B cell (primary cell): ENCODE measurements around the gene MRPL54. TPM values are rescaled to one million over a fixed set of nuclear protein-coding genes. Genes with fewer than 3 reads are reported as not detected.

Experiments
- ATAC-seq: fragments of 200-7000 bp; cut with Tn5 transposase; one replicate; pipeline ENCODE4 v1.10.0; 2021; ENCODE audit warnings: low read depth, mild to moderate bottlenecking, moderate number of reproducible peaks, moderate library complexity
- CTCF ChIA-PET: fragments of 350-600 bp; sonication (Branson Sonifier 250); formaldehyde crosslinking; loops from one replicate; lab custom pipeline; 2021; ENCODE audit warnings: antibody characterized with exemption, inconsistent platforms; lab: Charles Lee
- POLR2A ChIA-PET: fragments of 350-600 bp; sonication (Branson Sonifier 250); formaldehyde crosslinking; loops from one replicate; lab custom pipeline; 2021; ENCODE audit warnings: antibody characterized with exemption; lab: Charles Lee
- DNase-seq: peaks from one replicate; pipeline ENCODE4 v3.0.0; 2013
- H2AFZ ChIP-seq: 2 replicates; pipeline ENCODE4 v1.6.1; 2012; ENCODE audit warnings: mild to moderate bottlenecking, low read depth, low read length; ENCODE audit not compliant: insufficient read depth, poor library complexity, severe bottlenecking
- H3K27ac ChIP-seq, 2 donors: 1 replicate in 1 of 2; 2 replicates in 1 of 2; pipeline ENCODE4 v1.5.1; 2012 to 2013; ENCODE audit warnings: low read length in 2 of 2, mild to moderate bottlenecking in 2 of 2, moderate library complexity in 1 of 2
- H3K27me3 ChIP-seq, 4 experiments: fragments of 200-600 bp in 1 of 4; sonication (generic) in 1 of 4; replicated peaks in 1 of 4; 1 replicate in 2 of 4; 2 replicates in 2 of 4; pipeline versions ENCODE4 v1.6.1 to v1.7.0; 2013 to 2016; ENCODE audit warnings: low read length in 3 of 4, mild to moderate bottlenecking in 2 of 4, mixed read lengths in 1 of 4, moderate library complexity in 1 of 4; ENCODE audit not compliant: insufficient read depth in 4 of 4, control insufficient read depth in 3 of 4; ENCODE audit errors: control extremely low read depth in 1 of 4
- H3K36me3 ChIP-seq, 2 experiments: replicated peaks in 1 of 2; 1 replicate in 1 of 2; 2 replicates in 1 of 2; pipeline versions ENCODE4 v1.6.1 to v1.7.1; 2013; ENCODE audit warnings: low read length in 1 of 2; ENCODE audit not compliant: insufficient read depth in 2 of 2, control insufficient read depth in 1 of 2; ENCODE audit errors: control extremely low read depth in 1 of 2, extremely low read depth in 1 of 2
- H3K4me1 ChIP-seq, 2 donors: fragments of 200-600 bp in 1 of 2; sonication (generic) in 1 of 2; 1 replicate in 1 of 2; 2 replicates in 1 of 2; pipeline versions ENCODE4 v1.5.1 to v1.6.1; 2013 to 2017; ENCODE audit warnings: low read length in 2 of 2; ENCODE audit not compliant: control insufficient read depth in 2 of 2, insufficient read depth in 2 of 2
- H3K4me2 ChIP-seq: replicated peaks from 2 replicates; pipeline ENCODE3; 2012; ENCODE audit warnings: mild to moderate bottlenecking, low read depth, low read length; ENCODE audit not compliant: poor library complexity, severe bottlenecking
- H3K4me3 ChIP-seq, 5 experiments: fragments of 200-600 bp in 1 of 5; sonication (generic) in 1 of 5; 1 replicate in 3 of 5; 2 replicates in 2 of 5; pipeline versions ENCODE4 v1.5.1 to v1.7.0; 2011 to 2016; ENCODE audit warnings: low read length in 4 of 5, mild to moderate bottlenecking in 4 of 5, low read depth in 2 of 5, control low read depth in 1 of 5, moderate library complexity in 1 of 5; ENCODE audit not compliant: insufficient read depth in 1 of 5; ENCODE audit errors: control extremely low read depth in 1 of 5, extremely low read depth in 1 of 5
- H3K79me2 ChIP-seq: fragments of 200-600 bp; sonication (generic); one replicate; pipeline ENCODE4 v1.6.0; 2016; ENCODE audit warnings: low read length; ENCODE audit not compliant: control insufficient read depth, insufficient read depth
- H3K9ac ChIP-seq: fragments of 200-600 bp; sonication (generic); 2 replicates; pipeline ENCODE4 v1.6.1; 2017; ENCODE audit warnings: mild to moderate bottlenecking, low read length, moderate library complexity
- H3K9me3 ChIP-seq, 3 donors: one replicate each; pipeline versions ENCODE4 v1.6.1 to v1.7.1; 2013; ENCODE audit warnings: low read length in 2 of 3; ENCODE audit not compliant: control insufficient read depth in 2 of 3, insufficient read depth in 1 of 3; ENCODE audit errors: control extremely low read depth in 1 of 3
- H4K20me1 ChIP-seq: 2 replicates; pipeline ENCODE4 v1.6.0; 2012; ENCODE audit warnings: mild to moderate bottlenecking, low read length; ENCODE audit not compliant: insufficient read depth, control insufficient read depth, poor library complexity, severe bottlenecking
- H3K27ac Mint-ChIP-seq: one replicate; pipeline ENCODE4 v1.8.0; 2021; ENCODE audit warnings: mixed read lengths
- H3K27me3 Mint-ChIP-seq: one replicate; pipeline ENCODE4 v1.8.0; 2021; ENCODE audit warnings: mixed read lengths
- H3K4me1 Mint-ChIP-seq: one replicate; pipeline ENCODE4 v1.8.0; 2021; ENCODE audit warnings: mixed read lengths
- H3K4me3 Mint-ChIP-seq: one replicate; pipeline ENCODE4 v1.8.0; 2021; ENCODE audit warnings: mixed read lengths
- H3K9me3 Mint-ChIP-seq: one replicate; pipeline ENCODE4 v1.8.0; 2022; ENCODE audit warnings: mixed read lengths; ENCODE audit not compliant: insufficient read depth
- CTCF ChIP-seq: fragments of 200-600 bp; IDR thresholded peaks from one replicate; pipeline ENCODE4 v1.8.0; 2022; ENCODE audit warnings: antibody characterized with exemption, mild to moderate bottlenecking
- EZH2 ChIP-seq: IDR thresholded peaks from 2 replicates; pipeline ENCODE4 v1.6.1; 2012; ENCODE audit warnings: borderline replicate concordance, low read depth, mild to moderate bottlenecking, moderate library complexity, low read length; ENCODE audit not compliant: insufficient read depth, poor library complexity, severe bottlenecking
- WGBS: methylation state at CpG from one replicate; pipeline ENCODE4 v1.1.5; 2013; ENCODE audit warnings: missing lambda C conversion rate; ENCODE audit not compliant: insufficient coverage; 5-methylcytosine and 5-hydroxymethylcytosine counted together
- intact Hi-C: fragments of 100-400 bp; cut with micrococcal nuclease; formaldehyde crosslinking; loops from one replicate; pipeline ENCODE4 v1.10.0; 2022
- polyA plus RNA-seq: library from polyadenylated mRNA; depleted of rRNA; stranded (reverse); fragments of >200 nt; gene quantifications from 2 replicates; pipeline ENCODE4 v1.2.3, GENCODE V29; 2012
- total RNA-seq, 2 donors: library from RNA; stranded (reverse); fragments of 120-200 nt in 1 of 2; gene quantifications; 1 replicate in 1 of 2; 2 replicates in 1 of 2; pipeline versions ENCODE4 v1.2.3 to v1.2.4, GENCODE V29; 2013 to 2022

MRPL54 gene
- total and polyA plus RNA-seq, 2 donors (not counting 1 experiment from before 2014, with no cell fraction given), result 54.3 to 75.1 TPM

- no peak for ATAC-seq
- H3K27me3 ChIP-seq, result no peaks in the 10 kb centered on the region
- 91% methylated on average over 1 of the region's 1 CpG for WGBS
- H3K27ac ChIP-seq, result no peak overlapping the region
- TF ChIP-seq CTCF (no peak), EZH2 (no peak)
- H3K4me1 ChIP-seq, result no peaks in the 10 kb centered on the region
- H3K4me2 ChIP-seq, result no peak overlapping the region
- Mint-ChIP-seq H3K27me3 (no peaks in the 10 kb centered on the region), H3K27ac (no peak overlapping the region), H3K9me3 (peaks cover 7% of the 10 kb centered on the region), H3K4me3 (no peak overlapping the region), H3K4me1 (no peaks in the 10 kb centered on the region)
- H3K79me2 ChIP-seq, result no peaks in the 10 kb centered on the region
- intact Hi-C loops, result no loop called here
- CTCF ChIA-PET, result no interaction called here
- H3K4me3 ChIP-seq, result no peak overlapping the region
- no peak overlapping the region for H2AFZ ChIP-seq
- POLR2A ChIA-PET, result no interaction called here
- H3K9ac ChIP-seq, result no peak overlapping the region
- H3K9me3 ChIP-seq, result peaks cover 0 to 16% (median 10%) of the 10 kb centered on the region in 3 donors
- H3K36me3 ChIP-seq, result no peaks in the 10 kb centered on the region
- no peak for DNase-seq
- no peaks in the 10 kb centered on the region for H4K20me1 ChIP-seq
These were observed 14.1 kb downstream of the MRPL54 start for GRCh38 chr19:3776479-3777040.

- WGBS, result 97% methylated on average over 37 of the region's 37 CpGs
- no peaks in the 10 kb centered on the region for H3K27me3 ChIP-seq
These were observed 15.8 kb downstream of the MRPL54 start for GRCh38 chr19:3778104-3778867.

More at GRCh38 chr19:3778104-3778867, 15.8 kb downstream of the MRPL54 start:
- no peaks in the 10 kb centered on the region for H3K36me3 ChIP-seq
- H3K4me3 ChIP-seq, result no peak overlapping the region
- peaks cover 3% of the 10 kb centered on the region for H3K4me1 Mint-ChIP-seq
- no peak for TF ChIP-seq CTCF
- TF ChIP-seq EZH2, result no peak
- no peak overlapping the region for H3K9ac ChIP-seq
- no peaks in the 10 kb centered on the region for H4K20me1 ChIP-seq
- no peaks in the 10 kb centered on the region for H3K27me3 Mint-ChIP-seq
- H3K4me1 ChIP-seq, result no peaks in the 10 kb centered on the region
- DNase-seq, result no peak
- POLR2A ChIA-PET, result no interaction called here
- H3K4me3 Mint-ChIP-seq, result no peak overlapping the region
- H3K79me2 ChIP-seq, result no peaks in the 10 kb centered on the region
- H2AFZ ChIP-seq, result no peak overlapping the region
- CTCF ChIA-PET, result no interaction called here
- no peak overlapping the region for H3K27ac Mint-ChIP-seq
- no peak overlapping the region for H3K4me2 ChIP-seq
- no peak for ATAC-seq
- peaks cover 0 to 31% (median 21%) of the 10 kb centered on the region in 3 donors for H3K9me3 ChIP-seq
- intact Hi-C loops, result no loop called here
- H3K9me3 Mint-ChIP-seq, result peaks cover 12% of the 10 kb centered on the region
- no peak overlapping the region for H3K27ac ChIP-seq
